ENCODE measurements around the gene PRRT3.
"Not testable (repeated sequence)": the region's sequence is repeated elsewhere in the genome, so short reads cannot be mapped to it uniquely, and the experiment has no call there.

Gene PRRT3

DNA sequence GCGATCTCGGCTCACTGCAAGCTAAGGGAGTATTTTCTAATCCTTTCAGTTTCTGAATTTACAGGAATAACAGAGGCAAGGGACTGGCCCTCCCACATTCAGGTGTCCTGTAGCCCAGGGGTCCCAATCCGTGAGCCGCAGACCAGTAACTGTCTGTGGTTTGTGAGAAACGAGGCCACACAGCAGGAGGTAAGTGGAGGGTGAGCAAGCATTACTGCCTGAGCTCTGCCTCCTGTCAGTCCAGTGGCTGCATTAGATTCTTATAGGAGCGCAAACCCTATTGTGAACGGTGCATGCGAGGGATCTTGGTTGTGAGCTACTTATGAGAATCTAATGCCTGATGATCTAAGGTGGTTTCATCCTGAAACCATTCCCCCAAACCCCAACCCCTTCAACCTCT, 40.3 kb downstream of the PRRT3 start:
- no peaks in the 10 kb centered on the region for H3K27me3 ChIP-seq (ENCODE audit: control insufficient read depth in 1 of 2, insufficient read depth in 2 of 2, low read length in 2 of 2)
- peaks cover 32% of the 10 kb centered on the region for H3K4me1 ChIP-seq (ENCODE audit: control insufficient read depth, insufficient read depth, low read length)
- peaks cover 0 to 2% of the 10 kb centered on the region in 2 donors for H3K36me3 ChIP-seq (ENCODE audit: control insufficient read depth in 2 of 2, insufficient read depth in 2 of 2, low read length in 2 of 2)
- H3K27ac ChIP-seq (ENCODE audit: low read length), result no peak overlapping the region
- no peak overlapping the region for H3K4me3 ChIP-seq (ENCODE audit: low read length in 2 of 2)
- no peaks in the 10 kb centered on the region for H3K9me3 ChIP-seq (ENCODE audit: control insufficient read depth in 2 of 2, low read length in 2 of 2)
- H3K9ac ChIP-seq (ENCODE audit: low read length in 2 of 2), result no peak overlapping the region

- Histone ChIP-seq H3K27ac (ENCODE audit: low read length) (no peak overlapping the region), H3K9me3 (ENCODE audit: control insufficient read depth in 2 of 2, low read length in 2 of 2) (no peaks in the 10 kb centered on the region), H3K27me3 (ENCODE audit: control insufficient read depth in 1 of 2, insufficient read depth in 2 of 2, low read length in 2 of 2) (no peaks in the 10 kb centered on the region), H3K9ac (ENCODE audit: low read length in 2 of 2) (no peak overlapping the region), H3K4me1 (ENCODE audit: control insufficient read depth, insufficient read depth, low read length) (peaks cover 12% of the 10 kb centered on the region), H3K36me3 (ENCODE audit: control insufficient read depth in 2 of 2, insufficient read depth in 2 of 2, low read length in 2 of 2) (peaks cover 0 to 2% of the 10 kb centered on the region in 2 donors), H3K4me3 (ENCODE audit: low read length in 2 of 2) (no peak overlapping the region)
Observed at GRCh38 chr3:9909221-9910013, 42.8 kb downstream of the PRRT3 start.

DNA sequence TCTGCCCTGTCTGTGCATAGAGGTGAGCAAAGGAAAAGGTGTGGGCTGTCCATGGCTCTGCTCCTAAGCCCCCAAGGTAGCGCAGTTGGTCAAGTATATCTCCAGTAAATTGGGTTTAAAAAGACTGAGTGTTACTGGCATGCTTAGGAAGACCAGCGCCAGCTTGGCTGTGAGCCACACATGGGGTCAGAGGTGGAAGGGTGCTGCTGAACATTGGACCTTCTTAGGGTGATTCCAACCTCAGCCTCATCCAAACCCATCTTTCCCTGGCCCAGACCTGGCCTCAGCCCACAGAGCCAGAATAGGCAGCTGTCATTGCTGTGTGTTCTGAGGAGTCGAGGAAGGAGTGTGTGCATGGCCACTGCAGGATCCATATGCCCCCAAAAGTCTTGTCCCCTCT, 43.9 kb downstream of the PRRT3 start:
- H3K27ac ChIP-seq (ENCODE audit: low read length), result no peak overlapping the region
- no peaks in the 10 kb centered on the region for H3K27me3 ChIP-seq (ENCODE audit: control insufficient read depth in 1 of 2, insufficient read depth in 2 of 2, low read length in 2 of 2)
- no peak overlapping the region for H3K4me3 ChIP-seq (ENCODE audit: low read length in 2 of 2)
- peaks cover 1% of the 10 kb centered on the region for H3K4me1 ChIP-seq (ENCODE audit: control insufficient read depth, insufficient read depth, low read length)
- H3K9ac ChIP-seq (ENCODE audit: low read length in 2 of 2), result no peak overlapping the region
- peaks cover 0 to 2% of the 10 kb centered on the region in 2 donors for H3K36me3 ChIP-seq (ENCODE audit: control insufficient read depth in 2 of 2, insufficient read depth in 2 of 2, low read length in 2 of 2)
- no peaks in the 10 kb centered on the region for H3K9me3 ChIP-seq (ENCODE audit: control insufficient read depth in 2 of 2, low read length in 2 of 2)

- Histone ChIP-seq H3K27ac (ENCODE audit: low read length) (no peak overlapping the region), H3K27me3 (ENCODE audit: control insufficient read depth in 1 of 2, insufficient read depth in 2 of 2, low read length in 2 of 2) (no peaks in the 10 kb centered on the region), H3K4me3 (ENCODE audit: low read length in 2 of 2) (no peak overlapping the region), H3K9ac (ENCODE audit: low read length in 2 of 2) (no peak overlapping the region), H3K36me3 (ENCODE audit: control insufficient read depth in 2 of 2, insufficient read depth in 2 of 2, low read length in 2 of 2) (peaks cover 0 to 2% of the 10 kb centered on the region in 2 donors), H3K4me1 (ENCODE audit: control insufficient read depth, insufficient read depth, low read length) (peaks cover 5% of the 10 kb centered on the region), H3K9me3 (ENCODE audit: control insufficient read depth in 2 of 2, low read length in 2 of 2) (no peaks in the 10 kb centered on the region)
Observed at GRCh38 chr3:9906480-9906879, 45.7 kb downstream of the PRRT3 start.

GRCh38 chr3:9903904-9904303, 48.3 kb downstream of the PRRT3 start:
- Histone ChIP-seq H3K9ac (ENCODE audit: low read length in 2 of 2) (no peak overlapping the region), H3K36me3 (ENCODE audit: control insufficient read depth in 2 of 2, insufficient read depth in 2 of 2, low read length in 2 of 2) (peaks cover 0 to 2% of the 10 kb centered on the region in 2 donors), H3K9me3 (ENCODE audit: control insufficient read depth in 2 of 2, low read length in 2 of 2) (no peaks in the 10 kb centered on the region), H3K4me1 (ENCODE audit: control insufficient read depth, insufficient read depth, low read length) (peaks cover 6% of the 10 kb centered on the region), H3K27ac (ENCODE audit: low read length) (no peak overlapping the region), H3K4me3 (ENCODE audit: low read length in 2 of 2) (no peak overlapping the region), H3K27me3 (ENCODE audit: control insufficient read depth in 1 of 2, insufficient read depth in 2 of 2, low read length in 2 of 2) (no peaks in the 10 kb centered on the region)

GRCh38 chr3:9903238-9903624, 49.0 kb downstream of the PRRT3 start:
- Histone ChIP-seq H3K9ac (ENCODE audit: low read length in 2 of 2) (peak overlapping the region in 1 of 2 donors; percentile 29), H3K36me3 (ENCODE audit: control insufficient read depth in 2 of 2, insufficient read depth in 2 of 2, low read length in 2 of 2) (no peaks in the 10 kb centered on the region), H3K9me3 (ENCODE audit: control insufficient read depth in 2 of 2, low read length in 2 of 2) (no peaks in the 10 kb centered on the region), H3K4me1 (ENCODE audit: control insufficient read depth, insufficient read depth, low read length) (peaks cover 13% of the 10 kb centered on the region), H3K4me3 (ENCODE audit: low read length in 2 of 2) (peak overlapping the region in 1 of 2 donors; percentile 49), H3K27ac (ENCODE audit: low read length) (no peak overlapping the region), H3K27me3 (ENCODE audit: control insufficient read depth in 1 of 2, insufficient read depth in 2 of 2, low read length in 2 of 2) (no peaks in the 10 kb centered on the region)

DNA sequence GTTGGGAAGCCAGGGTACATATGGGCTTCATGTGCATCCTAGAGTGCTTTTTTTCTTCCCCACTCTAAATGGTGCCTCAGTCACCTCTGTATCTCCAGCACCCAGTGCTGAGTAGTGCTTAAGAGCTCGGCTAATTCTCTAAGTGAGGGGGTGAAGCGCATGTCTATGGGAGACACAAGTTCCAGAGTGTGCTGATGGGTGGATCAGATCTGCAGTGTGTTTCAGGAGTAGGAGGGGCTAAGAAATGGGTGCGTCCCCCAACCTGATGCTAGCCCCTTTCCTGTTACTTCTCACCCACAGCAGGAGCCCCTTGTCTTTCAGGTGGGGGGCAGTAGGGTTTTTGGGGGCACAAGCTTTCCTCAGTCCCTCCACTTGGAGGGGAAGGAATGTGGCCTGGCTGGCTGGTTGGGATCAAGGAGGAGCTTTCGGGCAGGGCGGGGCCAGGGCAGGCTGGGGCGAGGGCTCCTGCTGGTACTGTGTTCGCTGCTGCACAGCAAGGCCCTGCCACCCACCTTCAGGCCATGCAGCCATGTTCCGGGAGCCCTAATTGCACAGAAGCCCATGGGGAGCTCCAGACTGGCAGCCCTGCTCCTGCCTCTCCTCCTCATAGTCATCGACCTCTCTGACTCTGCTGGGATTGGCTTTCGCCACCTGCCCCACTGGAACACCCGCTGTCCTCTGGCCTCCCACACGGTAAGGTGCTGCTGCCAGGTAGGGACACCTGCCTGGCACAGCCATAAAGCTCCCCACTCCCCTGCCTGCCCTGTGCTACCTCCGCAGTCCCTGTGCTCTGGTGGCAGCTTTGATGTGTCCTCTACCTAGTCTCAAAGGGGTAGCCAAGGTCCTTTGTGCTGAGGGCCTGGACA, 49.6 kb downstream of the PRRT3 start, which contains the start of gene IL17RE:
TSS of gene IL17RE (plus strand) at position 477 of the 866 bp plus-strand sequence. CDS start at position 562, 85 bp downstream.
- peaks cover 19% of the 10 kb centered on the region for H3K4me1 ChIP-seq (ENCODE audit: control insufficient read depth, insufficient read depth, low read length)
- H3K9me3 ChIP-seq (ENCODE audit: control insufficient read depth in 2 of 2, low read length in 2 of 2), result no peaks in the 10 kb centered on the region
- H3K9ac ChIP-seq (ENCODE audit: low read length in 2 of 2), result peak within 1 kb of the TSS in 1 of 2 donors; percentile 29
- H3K27ac ChIP-seq (ENCODE audit: low read length), result no peak within 1 kb of the TSS
- no peaks in the 10 kb centered on the region for H3K36me3 ChIP-seq (ENCODE audit: control insufficient read depth in 2 of 2, insufficient read depth in 2 of 2, low read length in 2 of 2)
- no peaks in the 10 kb centered on the region for H3K27me3 ChIP-seq (ENCODE audit: control insufficient read depth in 1 of 2, insufficient read depth in 2 of 2, low read length in 2 of 2)
- H3K4me3 ChIP-seq (ENCODE audit: low read length in 2 of 2), result peak within 1 kb of the TSS in 1 of 2 donors; percentile 49

DNA sequence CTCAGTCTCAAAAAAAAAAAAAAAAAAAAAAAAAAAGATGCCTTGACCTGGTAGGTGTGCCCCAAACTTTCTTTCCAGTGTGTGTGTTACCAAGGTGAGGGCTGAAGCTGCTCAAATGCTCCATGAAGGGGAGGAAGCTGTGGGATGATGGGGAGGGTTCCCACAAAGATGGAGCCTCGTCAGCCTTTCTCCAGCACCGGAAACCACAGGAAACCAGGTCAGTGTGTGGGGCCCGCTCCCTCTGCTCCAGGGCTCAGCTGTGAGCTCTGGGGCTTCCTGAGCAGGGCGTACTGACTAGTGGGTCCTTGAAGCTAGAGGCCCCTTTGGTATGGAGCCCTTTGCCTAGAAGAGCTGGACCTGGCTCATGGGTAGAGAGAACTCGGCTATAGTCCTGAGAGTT, 50.2 kb downstream of the PRRT3 start:
- H3K4me1 ChIP-seq (ENCODE audit: control insufficient read depth, insufficient read depth, low read length), result peaks cover 22% of the 10 kb centered on the region
- no peaks in the 10 kb centered on the region for H3K36me3 ChIP-seq (ENCODE audit: control insufficient read depth in 2 of 2, insufficient read depth in 2 of 2, low read length in 2 of 2)
- no peak overlapping the region for H3K27ac ChIP-seq (ENCODE audit: low read length)
- H3K9ac ChIP-seq (ENCODE audit: low read length in 2 of 2), result no peak overlapping the region
- H3K27me3 ChIP-seq (ENCODE audit: control insufficient read depth in 1 of 2, insufficient read depth in 2 of 2, low read length in 2 of 2), result no peaks in the 10 kb centered on the region
- no peak overlapping the region for H3K4me3 ChIP-seq (ENCODE audit: low read length in 2 of 2)
- no peaks in the 10 kb centered on the region for H3K9me3 ChIP-seq (ENCODE audit: control insufficient read depth in 2 of 2, low read length in 2 of 2)

GRCh38 chr3:9900965-9901415, 51.2 kb downstream of the PRRT3 start:
- not testable (repeated sequence) for H3K9ac ChIP-seq (ENCODE audit: low read length in 2 of 2); H3K27ac ChIP-seq (ENCODE audit: low read length)
- H3K4me1 ChIP-seq (ENCODE audit: control insufficient read depth, insufficient read depth, low read length), result peaks cover 22% of the 10 kb centered on the region

DNA sequence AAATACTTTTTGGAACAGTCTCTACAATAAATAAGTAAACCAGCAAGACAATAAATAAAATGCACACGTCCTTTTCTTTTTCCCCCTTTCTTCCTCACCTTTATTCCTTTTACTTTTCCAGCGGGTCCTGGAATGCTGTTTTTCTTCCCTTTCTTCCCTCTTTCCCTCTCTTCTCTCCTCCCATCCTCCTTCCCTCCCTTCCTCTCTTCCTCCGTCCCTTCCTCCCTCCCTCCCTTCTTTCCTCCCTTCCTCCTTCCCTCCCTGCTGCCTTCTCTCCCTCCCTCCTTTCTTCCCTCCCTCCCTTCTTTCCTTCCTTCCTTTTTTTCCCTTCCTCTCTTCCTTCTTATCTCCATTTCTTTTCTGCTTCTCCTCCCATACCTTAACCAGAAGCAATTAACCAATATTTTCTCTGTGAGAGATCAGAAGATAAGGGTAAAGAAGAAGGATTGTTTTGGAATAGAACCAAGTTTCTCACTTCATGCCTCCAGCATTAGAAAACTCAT, 52.9 kb downstream of the PRRT3 start:
- no peak overlapping the region for H3K4me3 ChIP-seq (ENCODE audit: low read length in 2 of 2)
- no peaks in the 10 kb centered on the region for H3K9me3 ChIP-seq (ENCODE audit: control insufficient read depth in 2 of 2, low read length in 2 of 2)
- peaks cover 22% of the 10 kb centered on the region for H3K4me1 ChIP-seq (ENCODE audit: control insufficient read depth, insufficient read depth, low read length)
- no peak overlapping the region for H3K9ac ChIP-seq (ENCODE audit: low read length in 2 of 2)
- H3K27me3 ChIP-seq (ENCODE audit: control insufficient read depth in 1 of 2, insufficient read depth in 2 of 2, low read length in 2 of 2), result no peaks in the 10 kb centered on the region
- no peaks in the 10 kb centered on the region for H3K36me3 ChIP-seq (ENCODE audit: control insufficient read depth in 2 of 2, insufficient read depth in 2 of 2, low read length in 2 of 2)
- no peak overlapping the region for H3K27ac ChIP-seq (ENCODE audit: low read length)

More at GRCh38 chr3:9900965-9901415, 51.2 kb downstream of the PRRT3 start:
- not testable (repeated sequence) for H3K27me3 ChIP-seq (ENCODE audit: control insufficient read depth in 1 of 2, insufficient read depth in 2 of 2, low read length in 2 of 2); H3K9me3 ChIP-seq (ENCODE audit: control insufficient read depth in 2 of 2, low read length in 2 of 2); H3K4me3 ChIP-seq (ENCODE audit: low read length in 2 of 2); H3K36me3 ChIP-seq (ENCODE audit: control insufficient read depth in 2 of 2, insufficient read depth in 2 of 2, low read length in 2 of 2)
